GM21447 (cell line): ENCODE results near the gene GOLGA5.
"Not testable (repeated sequence)": the region's sequence is repeated elsewhere in the genome, so short reads cannot be mapped to it uniquely, and the experiment has no call there.

ENCODE experiments used
- ATAC-seq: cut with Tn5 transposase; IDR thresholded peaks from one replicate; pipeline ENCODE4 v1.9.1; 2021; ENCODE audit not compliant: unreplicated experiment

GOLGA5 gene

DNA sequence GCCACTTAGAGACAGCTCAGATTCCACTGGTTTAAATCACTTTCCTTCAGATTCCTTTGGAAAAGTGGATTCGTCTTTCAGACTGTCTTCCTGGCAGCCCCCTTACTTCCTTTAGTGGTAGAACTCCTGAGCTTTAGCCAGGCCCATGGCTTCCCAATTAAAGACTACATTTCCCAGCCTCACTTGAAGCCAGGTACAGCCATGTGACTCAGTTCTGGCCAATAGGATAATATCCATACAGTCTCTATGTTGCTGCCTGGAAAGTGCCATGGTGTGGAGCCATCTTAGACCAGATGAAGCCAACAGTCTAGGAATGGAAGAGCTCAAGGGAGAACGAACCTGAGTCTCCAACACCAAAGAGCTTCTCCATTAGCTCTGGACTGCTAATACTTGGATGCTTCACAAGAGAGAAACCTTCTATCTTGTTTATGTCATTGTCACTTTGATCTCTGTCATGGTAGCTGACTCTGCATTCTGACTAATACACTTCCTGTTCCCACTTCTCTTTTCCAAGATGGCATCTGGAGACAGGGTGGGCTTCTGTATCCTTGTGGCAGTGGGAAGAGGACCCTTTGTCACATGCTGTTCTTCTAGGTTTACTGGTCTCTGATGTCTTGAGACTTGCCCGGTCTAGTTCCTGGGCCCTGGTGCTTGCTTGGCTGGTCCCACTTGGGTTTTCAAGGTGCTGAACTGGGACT is 15.1 kb upstream of the GOLGA5 start:
- ATAC-seq = not testable (repeated sequence)

DNA sequence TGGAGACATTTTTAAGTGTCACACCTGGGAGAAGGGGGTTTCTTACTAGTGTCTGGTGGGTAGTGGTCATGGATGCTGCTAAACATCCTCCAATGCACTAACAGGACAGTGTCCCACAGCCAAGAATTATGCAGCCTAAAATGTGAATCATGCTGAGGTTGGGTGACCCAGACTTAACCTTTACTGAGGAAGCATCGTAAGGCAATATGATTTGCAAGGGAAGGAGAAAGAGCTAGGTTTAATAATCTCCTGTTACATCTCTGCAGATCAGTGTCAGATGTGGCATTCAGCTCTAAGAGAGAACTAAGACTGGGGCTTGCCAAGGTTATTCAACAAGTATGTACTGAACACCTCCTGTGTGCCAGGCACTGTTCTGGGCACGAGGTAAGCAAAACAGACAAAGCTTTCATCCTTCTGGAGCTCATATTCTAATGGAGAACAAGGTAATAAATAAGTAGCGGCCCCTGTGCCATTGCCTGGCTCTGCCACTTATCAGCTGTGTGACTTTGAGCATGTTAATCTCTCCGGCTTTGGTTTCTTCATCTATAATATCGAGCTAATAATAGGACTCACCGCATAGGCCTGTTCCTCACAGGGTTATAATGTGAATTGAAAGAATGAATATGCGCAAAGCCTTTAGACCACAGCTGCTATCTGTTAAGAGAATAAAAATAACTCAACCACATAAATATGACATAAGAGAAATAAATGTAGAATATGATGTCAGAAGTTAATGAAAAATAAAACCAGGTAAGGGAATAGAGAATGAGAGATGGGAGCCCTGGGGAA is 13.5 kb upstream of the GOLGA5 start:
- ATAC-seq = no peak

- ATAC-seq = no peak
These were observed 12.8 kb upstream of the GOLGA5 start for GRCh38 chr14:92781350-92781749.

- peak; percentile 72 for ATAC-seq
These were observed 10.2 kb upstream of the GOLGA5 start for GRCh38 chr14:92783813-92784431.

- no peak for ATAC-seq
These were observed 8.3 kb upstream of the GOLGA5 start for GRCh38 chr14:92785667-92786426.

DNA sequence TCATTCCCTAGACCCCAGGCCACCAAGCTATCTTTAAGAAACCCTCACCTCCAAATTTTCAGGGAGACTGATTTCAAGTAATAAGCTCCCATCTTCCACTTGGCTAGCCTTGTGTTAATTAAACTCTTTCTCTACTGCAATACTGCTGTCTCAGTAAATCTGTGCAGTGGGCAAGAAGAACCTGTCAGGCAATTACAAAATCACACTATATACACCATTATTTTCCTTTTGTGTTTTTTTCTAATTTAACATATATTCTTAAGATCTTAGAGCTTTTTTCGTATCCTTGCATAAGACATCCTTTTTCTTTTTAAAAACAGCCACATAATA is 7.7 kb upstream of the GOLGA5 start:
- no peak for ATAC-seq

DNA sequence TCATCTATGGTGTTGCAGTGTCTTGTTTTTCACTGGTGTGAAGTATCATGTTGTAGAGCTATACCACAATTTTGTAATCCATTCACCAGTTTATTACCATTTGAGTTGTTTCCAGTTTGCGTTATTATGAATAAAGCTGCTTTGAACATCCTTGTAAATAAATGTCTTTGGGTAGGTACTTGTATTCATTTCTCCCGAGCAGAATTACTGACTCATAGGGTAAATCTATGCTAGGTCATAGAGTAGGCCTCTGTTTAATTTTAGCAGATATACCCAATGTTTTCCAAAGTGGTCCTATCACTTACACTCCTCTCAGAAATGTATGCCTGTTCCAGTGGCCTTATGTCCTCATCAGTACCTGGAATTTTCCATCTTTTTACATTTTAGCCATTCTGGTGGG is 6.6 kb upstream of the GOLGA5 start:
- no peak for ATAC-seq

DNA sequence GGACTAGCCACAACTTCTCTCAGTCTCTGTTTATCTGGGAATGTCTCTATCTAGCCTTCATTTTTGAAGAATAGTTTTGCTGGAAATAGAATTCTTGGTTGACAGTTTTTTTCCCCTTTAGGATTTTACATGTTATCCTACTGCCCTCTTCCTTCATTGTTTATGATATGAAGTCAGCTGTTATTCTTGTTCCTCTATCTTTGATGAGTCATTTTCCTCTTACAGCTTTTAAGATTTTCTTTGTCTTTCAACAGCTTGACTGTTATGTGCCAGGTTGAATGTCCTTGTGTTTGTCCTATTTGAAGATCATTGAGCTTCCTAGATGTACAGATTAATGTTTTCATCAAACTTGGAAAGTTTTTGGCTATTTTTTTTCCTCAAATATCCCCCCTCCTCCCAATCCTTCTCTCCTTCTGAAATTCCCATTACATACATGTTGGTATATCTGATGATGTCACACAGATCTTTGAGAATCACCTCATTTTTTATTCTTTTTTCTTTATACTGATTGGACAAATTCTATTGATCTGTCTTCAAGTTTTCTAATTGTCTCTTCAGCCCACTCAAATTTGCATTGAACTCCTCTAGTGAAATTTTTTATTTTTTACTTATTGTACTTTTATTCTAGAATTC is 4.5 kb upstream of the GOLGA5 start:
- no peak for ATAC-seq

DNA sequence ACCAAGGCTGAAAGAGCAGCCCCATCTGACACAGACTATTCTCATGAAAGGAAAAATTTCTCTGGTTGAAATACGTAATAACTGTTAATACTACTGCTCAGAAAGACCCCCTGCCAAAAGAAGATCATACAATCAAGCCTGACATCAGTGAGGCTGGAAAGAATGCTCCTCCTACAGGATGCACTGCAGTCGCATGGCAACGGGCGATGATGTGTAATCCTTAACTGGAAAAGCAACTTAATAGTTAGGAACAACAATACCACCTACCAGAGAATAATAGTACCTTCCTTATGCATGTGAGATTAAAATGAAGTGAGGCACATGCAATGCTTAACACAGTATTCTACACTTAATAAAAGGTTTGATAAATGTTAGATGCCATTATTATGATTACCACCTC is 1.2 kb upstream of the GOLGA5 start:
- ATAC-seq = no peak

- peak; percentile 20 for ATAC-seq
These were observed 439 bp downstream of the GOLGA5 start for GRCh38 chr14:92794547-92794941.

DNA sequence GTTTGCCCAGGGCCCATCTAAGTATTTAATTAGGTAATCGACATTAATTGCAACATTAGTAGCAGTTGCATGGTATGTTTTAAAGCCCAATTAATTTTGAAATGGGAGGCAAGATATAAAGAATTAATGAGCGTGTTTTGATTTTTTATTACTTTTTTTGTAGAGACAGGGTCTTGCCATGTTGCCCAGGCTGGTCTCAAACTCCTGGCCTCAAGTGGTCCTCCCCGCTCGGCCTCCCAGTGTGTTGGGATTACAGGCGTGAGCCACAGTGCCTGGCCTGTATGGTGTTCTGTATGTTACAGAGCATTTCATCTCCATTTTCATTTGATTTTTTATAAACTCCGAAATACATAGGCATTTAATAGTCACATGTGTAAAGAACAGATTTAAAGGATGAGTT is 856 bp downstream of the GOLGA5 start:
- ATAC-seq = no peak

DNA sequence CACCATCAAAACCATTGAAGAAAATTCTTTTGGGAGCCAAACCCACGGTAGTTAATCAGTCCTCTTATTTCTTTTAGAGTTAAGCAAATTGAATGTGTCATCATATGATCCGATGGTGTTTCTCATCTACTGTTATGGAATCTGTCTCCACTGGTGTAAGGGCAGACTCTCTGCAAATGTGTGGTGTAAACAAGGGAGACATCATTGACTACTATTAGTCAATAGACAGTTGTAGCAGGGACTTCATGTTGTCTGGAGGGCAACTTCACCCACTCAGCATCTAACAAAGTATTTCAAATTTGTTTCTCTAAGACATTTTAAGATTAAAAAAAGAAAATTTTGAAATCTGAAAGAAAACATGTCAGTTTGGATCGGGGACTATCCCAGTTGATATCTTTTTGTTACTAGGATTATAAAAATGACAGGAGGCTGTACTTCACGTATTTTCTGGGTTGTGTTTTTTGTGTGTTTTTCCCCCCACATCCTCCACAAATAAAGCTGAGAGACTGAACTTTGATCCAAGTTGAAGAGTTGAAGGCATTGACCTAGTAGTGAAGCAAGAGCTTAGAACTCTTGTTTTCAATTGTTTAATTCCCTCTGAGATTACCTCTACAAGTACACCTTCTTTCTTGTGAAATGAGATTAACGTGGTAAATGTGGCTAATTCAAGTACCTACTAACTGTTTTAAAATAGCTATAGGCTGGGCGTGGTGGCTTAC is 4.0 kb downstream of the GOLGA5 start:
- ATAC-seq = no peak

GRCh38 chr14:92798811-92799210 is 4.7 kb downstream of the GOLGA5 start:
- no peak for ATAC-seq

- no peak for ATAC-seq
These were observed 5.9 kb downstream of the GOLGA5 start for GRCh38 chr14:92800012-92800411.

- no peak for ATAC-seq
These were observed 6.4 kb downstream of the GOLGA5 start for GRCh38 chr14:92800525-92800924.

DNA sequence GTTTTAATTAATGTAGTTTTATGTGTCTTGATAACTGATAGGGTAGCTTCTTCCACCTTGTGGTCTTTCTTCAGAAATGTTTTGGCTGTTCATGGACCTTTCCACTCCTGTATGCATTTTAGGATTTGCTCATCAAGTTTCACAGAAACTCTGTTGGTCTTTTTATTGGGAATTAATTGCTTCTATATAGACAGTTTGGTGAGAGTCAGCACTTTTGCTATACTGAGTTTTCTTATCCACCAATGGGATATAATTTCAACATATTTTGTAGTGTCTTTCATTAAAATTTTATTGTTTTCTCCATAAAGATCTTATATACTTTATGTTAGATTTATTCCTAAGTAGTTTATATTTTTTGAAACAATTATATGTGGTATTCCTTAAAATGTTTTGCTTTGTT is 7.8 kb downstream of the GOLGA5 start:
- no peak for ATAC-seq

DNA sequence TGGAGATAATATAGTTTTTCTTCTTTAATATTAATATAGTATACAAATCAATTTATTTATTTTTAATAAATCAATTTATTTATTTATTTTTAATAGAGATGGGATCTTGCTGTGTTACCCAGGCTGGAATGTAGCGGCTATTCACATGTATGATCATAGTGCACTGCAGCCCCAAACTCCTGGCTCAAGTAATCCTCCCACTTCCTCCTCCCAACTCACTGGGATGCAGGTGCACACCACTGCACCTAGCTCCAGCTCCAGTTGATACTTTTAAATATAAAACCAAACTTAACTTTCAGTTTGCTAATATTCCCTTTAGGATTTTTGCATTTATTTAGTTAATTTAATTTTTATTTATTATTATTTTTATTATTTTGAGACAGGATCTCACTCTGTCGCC is 8.6 kb downstream of the GOLGA5 start:
- no peak for ATAC-seq

GRCh38 chr14:92813201-92813600 is 19.1 kb downstream of the GOLGA5 start:
- ATAC-seq = no peak

GRCh38 chr14:92819011-92819597 is 25.0 kb downstream of the GOLGA5 start:
- ATAC-seq = no peak
